GM23248 (cell line): ENCODE data around the gene CLN3.

Experiments
- EZH2 ChIP-seq: fragments of 200-600 bp; sonication (generic); IDR thresholded peaks from 2 replicates; pipeline ENCODE4 v1.6.1; 2018; ENCODE audit warnings: antibody characterized with exemption, mild to moderate bottlenecking; ENCODE audit not compliant: insufficient read depth, poor library complexity, severe bottlenecking
- EZH2phosphoT487 ChIP-seq: fragments of 200-600 bp; sonication (generic); IDR thresholded peaks from 2 replicates; pipeline ENCODE4 v1.6.1; 2018; ENCODE audit warnings: antibody characterized with exemption, moderate library complexity, mild to moderate bottlenecking, low read depth; ENCODE audit not compliant: insufficient read depth

DNA sequence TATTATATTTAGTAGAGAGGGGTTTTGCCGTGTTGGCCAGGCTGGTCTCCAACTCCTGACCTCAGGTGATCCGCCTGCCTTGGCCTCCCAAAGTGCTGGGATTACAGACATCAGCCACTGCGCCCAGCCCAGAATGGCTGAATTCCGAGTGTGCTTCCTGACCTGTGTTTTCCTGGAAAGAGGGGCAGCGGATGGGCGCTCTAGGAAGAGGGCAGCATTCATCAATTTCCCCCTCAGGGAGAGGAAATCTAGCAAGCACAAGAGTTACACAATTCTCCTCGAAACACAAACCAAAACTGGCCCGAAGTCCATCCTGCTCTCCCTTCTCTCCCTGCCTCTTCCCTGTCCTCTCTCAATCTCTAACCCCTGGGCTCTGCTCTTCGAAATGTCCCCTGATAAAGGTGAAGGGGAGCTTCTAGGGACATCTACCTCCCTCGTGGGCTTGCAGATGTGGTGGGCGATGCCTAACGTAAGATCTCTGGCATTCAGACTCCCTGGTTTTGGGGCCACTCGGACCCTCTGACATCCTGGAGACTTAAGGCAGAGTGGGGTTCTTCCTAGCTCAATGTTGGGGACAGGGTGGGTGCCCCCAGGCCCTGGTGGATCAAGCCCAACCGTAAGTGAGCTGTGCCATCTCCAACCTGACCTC lies 13.7 kb upstream of the CLN3 start:
- TF ChIP-seq EZH2 = no peak
- TF ChIP-seq EZH2phosphoT487 = no peak
